Rectal smooth muscle tissue (tissue), 1 donor: ENCODE measurements around the gene GAREM1.

Experiments used
- H3K27ac ChIP-seq: one replicate; pipeline ENCODE4 v1.7.0; 2013; ENCODE audit warnings: low read depth, low read length, inconsistent platforms
- H3K27me3 ChIP-seq: one replicate; pipeline ENCODE4 v1.7.0; 2013; ENCODE audit warnings: low read length; ENCODE audit not compliant: control insufficient read depth, insufficient read depth
- H3K36me3 ChIP-seq: one replicate; pipeline ENCODE4 v1.7.0; 2013; ENCODE audit warnings: low read length; ENCODE audit not compliant: control insufficient read depth, insufficient read depth
- H3K4me1 ChIP-seq: one replicate; pipeline ENCODE4 v1.7.0; 2013; ENCODE audit warnings: low read length; ENCODE audit not compliant: control insufficient read depth, insufficient read depth
- H3K4me3 ChIP-seq: one replicate; pipeline ENCODE4 v1.7.0; 2013; ENCODE audit warnings: low read length
- H3K9ac ChIP-seq: one replicate; pipeline ENCODE4 v1.7.0; 2013; ENCODE audit warnings: low read length

GAREM1 gene

GRCh38 chr18:32267463-32267862 lies 203.2 kb downstream of the GAREM1 start:
- H3K4me1 ChIP-seq: no peaks in the 10 kb centered on the region
- no peak overlapping the region for H3K27ac ChIP-seq
- H3K9ac ChIP-seq: no peak overlapping the region
- H3K27me3 ChIP-seq: no peaks in the 10 kb centered on the region
- no peak overlapping the region for H3K4me3 ChIP-seq
- H3K36me3 ChIP-seq: peaks cover 7% of the 10 kb centered on the region

- Histone ChIP-seq H3K4me3 (no peak overlapping the region), H3K27me3 (no peaks in the 10 kb centered on the region), H3K4me1 (no peaks in the 10 kb centered on the region), H3K36me3 (peaks cover 5% of the 10 kb centered on the region), H3K9ac (no peak overlapping the region), H3K27ac (no peak overlapping the region)
Observed at GRCh38 chr18:32264401-32264800, 206.3 kb downstream of the GAREM1 start.

DNA sequence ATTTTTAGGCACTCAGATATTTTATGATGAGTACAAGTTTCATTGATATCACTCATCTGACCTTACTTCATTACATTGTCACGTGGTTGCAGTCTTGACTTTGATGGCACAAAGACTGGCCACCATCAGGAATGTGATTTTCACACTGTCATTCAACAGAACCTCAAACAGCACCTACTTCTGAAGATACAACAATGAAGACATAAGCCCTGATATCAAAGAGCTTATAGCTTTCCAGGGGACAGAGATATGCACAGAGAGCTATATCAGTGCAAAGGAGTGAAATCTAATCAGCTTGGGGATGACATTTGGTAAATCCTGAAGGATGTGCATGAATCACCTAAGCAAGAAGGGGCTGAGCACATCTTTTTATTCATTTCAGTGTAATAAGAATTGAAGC lies 208.6 kb downstream of the GAREM1 start:
- no peak overlapping the region for H3K27ac ChIP-seq
- H3K9ac ChIP-seq: no peak overlapping the region
- no peaks in the 10 kb centered on the region for H3K27me3 ChIP-seq
- no peaks in the 10 kb centered on the region for H3K4me1 ChIP-seq
- H3K4me3 ChIP-seq: no peak overlapping the region
- H3K36me3 ChIP-seq: no peaks in the 10 kb centered on the region

GRCh38 chr18:32261003-32261402 lies 209.7 kb downstream of the GAREM1 start:
- Histone ChIP-seq H3K4me1 (no peaks in the 10 kb centered on the region), H3K9ac (no peak overlapping the region), H3K27me3 (no peaks in the 10 kb centered on the region), H3K27ac (no peak overlapping the region), H3K36me3 (no peaks in the 10 kb centered on the region), H3K4me3 (no peak overlapping the region)

- no peak overlapping the region for H3K27ac ChIP-seq
- H3K4me3 ChIP-seq: no peak overlapping the region
- no peaks in the 10 kb centered on the region for H3K4me1 ChIP-seq
- no peaks in the 10 kb centered on the region for H3K27me3 ChIP-seq
- no peaks in the 10 kb centered on the region for H3K36me3 ChIP-seq
- no peak overlapping the region for H3K9ac ChIP-seq
Observed at GRCh38 chr18:32259553-32259952, 211.1 kb downstream of the GAREM1 start.

- Histone ChIP-seq H3K4me1 (no peaks in the 10 kb centered on the region), H3K27me3 (no peaks in the 10 kb centered on the region), H3K27ac (no peak overlapping the region), H3K9ac (no peak overlapping the region), H3K36me3 (no peaks in the 10 kb centered on the region), H3K4me3 (no peak overlapping the region)
Observed at GRCh38 chr18:32258558-32259204, 212.0 kb downstream of the GAREM1 start.

DNA sequence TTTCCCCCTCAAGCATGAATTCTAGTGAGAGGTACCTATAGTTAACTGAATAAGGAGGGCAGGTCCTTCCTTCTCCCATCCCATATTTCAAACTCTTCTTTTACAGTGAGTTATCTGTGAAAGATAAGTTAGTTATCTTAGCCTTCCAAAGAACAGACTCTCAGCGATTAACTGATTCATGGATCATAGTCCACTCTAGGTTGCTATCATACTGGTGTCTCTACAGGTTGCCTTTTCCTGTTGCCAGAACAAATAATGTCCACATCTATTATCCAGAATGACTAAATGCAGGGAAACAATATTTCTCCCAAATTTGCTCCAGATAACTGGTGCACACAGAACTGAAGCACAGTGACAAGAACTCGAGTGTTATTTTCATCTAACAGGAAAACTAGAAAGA lies 212.5 kb downstream of the GAREM1 start:
- Histone ChIP-seq H3K27me3 (no peaks in the 10 kb centered on the region), H3K4me3 (no peak overlapping the region), H3K4me1 (no peaks in the 10 kb centered on the region), H3K27ac (no peak overlapping the region), H3K36me3 (no peaks in the 10 kb centered on the region), H3K9ac (no peak overlapping the region)

GRCh38 chr18:32257084-32257785 lies 213.4 kb downstream of the GAREM1 start:
- no peak overlapping the region for H3K9ac ChIP-seq
- no peaks in the 10 kb centered on the region for H3K27me3 ChIP-seq
- H3K36me3 ChIP-seq: no peaks in the 10 kb centered on the region
- H3K4me1 ChIP-seq: no peaks in the 10 kb centered on the region
- H3K4me3 ChIP-seq: no peak overlapping the region
- H3K27ac ChIP-seq: no peak overlapping the region

DNA sequence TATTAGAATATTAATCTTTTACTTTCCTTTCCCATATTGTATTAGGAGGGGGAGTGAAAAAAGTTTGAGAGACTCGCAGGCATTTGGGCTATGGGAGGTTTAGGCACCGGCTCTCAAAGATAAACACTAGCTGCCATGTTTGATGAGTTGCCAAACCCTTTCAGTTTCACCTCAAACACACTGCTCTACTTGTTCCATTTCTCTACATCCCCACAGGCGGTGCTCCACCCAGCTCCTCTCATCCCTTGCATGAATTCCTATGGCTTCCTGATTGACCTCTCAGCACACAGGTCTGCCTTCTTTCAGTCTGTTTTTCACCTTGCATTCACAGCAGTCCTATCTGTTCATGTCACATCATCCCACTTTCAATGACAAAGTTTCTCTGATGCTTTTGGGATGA lies 215.1 kb downstream of the GAREM1 start:
- H3K9ac ChIP-seq: no peak overlapping the region
- no peaks in the 10 kb centered on the region for H3K36me3 ChIP-seq
- no peaks in the 10 kb centered on the region for H3K4me1 ChIP-seq
- no peak overlapping the region for H3K27ac ChIP-seq
- no peak overlapping the region for H3K4me3 ChIP-seq
- H3K27me3 ChIP-seq: no peaks in the 10 kb centered on the region

GRCh38 chr18:32252141-32252860 lies 218.4 kb downstream of the GAREM1 start:
- no peak overlapping the region for H3K9ac ChIP-seq
- H3K36me3 ChIP-seq: no peaks in the 10 kb centered on the region
- H3K4me1 ChIP-seq: no peaks in the 10 kb centered on the region
- H3K27ac ChIP-seq: no peak overlapping the region
- H3K27me3 ChIP-seq: no peaks in the 10 kb centered on the region
- H3K4me3 ChIP-seq: no peak overlapping the region

DNA sequence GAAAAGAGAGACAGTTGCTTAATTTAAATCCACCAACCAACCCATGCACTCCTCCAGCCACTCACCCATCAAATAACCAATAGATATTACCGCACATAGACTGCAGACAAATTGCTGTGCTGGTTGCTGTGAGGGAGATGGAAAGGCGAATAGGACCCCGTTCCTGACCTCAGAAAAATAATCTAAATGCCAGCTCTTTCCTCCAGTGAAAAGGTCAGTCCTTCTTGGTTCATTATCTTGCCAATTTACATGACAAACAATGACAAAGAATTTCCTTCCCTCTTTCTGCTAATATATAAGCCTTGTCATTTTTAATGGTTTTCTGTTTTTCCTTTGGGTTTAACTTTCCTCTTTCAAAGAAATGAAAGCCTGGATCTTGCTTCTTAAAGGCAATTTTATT lies 219.2 kb downstream of the GAREM1 start:
- H3K4me1 ChIP-seq: no peaks in the 10 kb centered on the region
- H3K9ac ChIP-seq: no peak overlapping the region
- no peaks in the 10 kb centered on the region for H3K27me3 ChIP-seq
- H3K4me3 ChIP-seq: no peak overlapping the region
- no peak overlapping the region for H3K27ac ChIP-seq
- no peaks in the 10 kb centered on the region for H3K36me3 ChIP-seq

GRCh38 chr18:32249147-32249929 lies 221.3 kb downstream of the GAREM1 start:
- Histone ChIP-seq H3K36me3 (no peaks in the 10 kb centered on the region), H3K4me1 (no peaks in the 10 kb centered on the region), H3K27ac (no peak overlapping the region), H3K4me3 (no peak overlapping the region), H3K27me3 (no peaks in the 10 kb centered on the region), H3K9ac (no peak overlapping the region)
